ENCODE results near the gene MYO1F.
"Not testable (repeated sequence)": the region's sequence is repeated elsewhere in the genome, so short reads cannot be mapped to it uniquely, and the experiment has no call there.

MYO1F gene

DNA sequence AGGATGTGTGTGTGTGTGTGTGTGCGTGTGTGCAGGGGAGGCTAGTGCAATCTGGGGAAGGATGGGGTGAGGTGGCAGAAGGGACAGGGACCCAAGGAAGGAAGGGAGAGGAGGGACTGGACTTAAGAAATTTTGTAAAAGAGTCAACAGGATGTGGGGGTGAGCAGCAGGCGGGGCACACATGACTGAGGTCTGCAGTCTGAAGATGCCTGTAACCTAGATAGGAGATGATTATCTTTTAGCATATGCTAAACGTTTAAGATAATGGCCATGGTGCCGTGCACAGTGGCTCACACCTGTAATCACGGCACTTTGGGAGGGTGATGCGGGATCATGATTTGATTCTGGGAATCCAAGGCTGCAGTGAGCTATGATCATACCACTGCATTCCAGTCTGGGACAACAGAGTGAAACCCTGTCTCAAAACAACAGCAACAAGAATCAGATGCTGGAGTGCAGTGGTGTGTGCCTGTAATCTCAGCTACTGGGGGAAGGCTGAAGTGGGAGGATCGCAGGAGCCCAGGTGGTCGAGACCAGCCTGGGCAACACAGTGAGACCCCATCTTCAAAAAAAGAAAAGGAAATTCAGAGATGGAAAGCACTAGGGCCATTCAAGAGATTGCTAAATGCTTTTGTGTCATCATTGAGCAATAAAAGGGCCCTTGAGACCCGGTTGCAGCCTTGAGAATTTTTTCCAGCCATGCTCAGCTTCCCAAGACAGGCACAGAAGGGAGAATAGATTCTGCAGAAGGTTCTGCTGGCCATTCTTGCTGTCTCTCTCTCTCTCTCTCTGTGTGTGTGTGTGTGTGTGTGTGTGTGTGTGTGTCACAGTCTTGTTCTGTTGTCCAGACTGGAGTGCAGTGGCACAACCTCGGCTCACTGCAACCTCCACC is 59.4 kb downstream of the MYO1F start:
- Histone ChIP-seq H3K4me3 (no peak overlapping the region), H3K4me1 (peaks cover 0 to 15% (median 10%) of the 10 kb centered on the region in 4 donors), H3K27me3 (peaks cover 0 to 2% of the 10 kb centered on the region in 2 donors), H3K36me3 (no peaks in the 10 kb centered on the region), H3K9me3 (no peaks in the 10 kb centered on the region), H3K27ac (no peak overlapping the region)
- DNase-seq = no peak
- TF ChIP-seq, protein P1, sequence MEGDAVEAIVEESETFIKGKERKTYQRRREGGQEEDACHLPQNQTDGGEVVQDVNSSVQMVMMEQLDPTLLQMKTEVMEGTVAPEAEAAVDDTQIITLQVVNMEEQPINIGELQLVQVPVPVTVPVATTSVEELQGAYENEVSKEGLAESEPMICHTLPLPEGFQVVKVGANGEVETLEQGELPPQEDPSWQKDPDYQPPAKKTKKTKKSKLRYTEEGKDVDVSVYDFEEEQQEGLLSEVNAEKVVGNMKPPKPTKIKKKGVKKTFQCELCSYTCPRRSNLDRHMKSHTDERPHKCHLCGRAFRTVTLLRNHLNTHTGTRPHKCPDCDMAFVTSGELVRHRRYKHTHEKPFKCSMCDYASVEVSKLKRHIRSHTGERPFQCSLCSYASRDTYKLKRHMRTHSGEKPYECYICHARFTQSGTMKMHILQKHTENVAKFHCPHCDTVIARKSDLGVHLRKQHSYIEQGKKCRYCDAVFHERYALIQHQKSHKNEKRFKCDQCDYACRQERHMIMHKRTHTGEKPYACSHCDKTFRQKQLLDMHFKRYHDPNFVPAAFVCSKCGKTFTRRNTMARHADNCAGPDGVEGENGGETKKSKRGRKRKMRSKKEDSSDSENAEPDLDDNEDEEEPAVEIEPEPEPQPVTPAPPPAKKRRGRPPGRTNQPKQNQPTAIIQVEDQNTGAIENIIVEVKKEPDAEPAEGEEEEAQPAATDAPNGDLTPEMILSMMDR (IDR thresholded peaks at IDR 0.05) = no peak
- intact Hi-C loops (cut with DNase I; ENCODE audit: low total_unique reads) = no loop called here

DNA sequence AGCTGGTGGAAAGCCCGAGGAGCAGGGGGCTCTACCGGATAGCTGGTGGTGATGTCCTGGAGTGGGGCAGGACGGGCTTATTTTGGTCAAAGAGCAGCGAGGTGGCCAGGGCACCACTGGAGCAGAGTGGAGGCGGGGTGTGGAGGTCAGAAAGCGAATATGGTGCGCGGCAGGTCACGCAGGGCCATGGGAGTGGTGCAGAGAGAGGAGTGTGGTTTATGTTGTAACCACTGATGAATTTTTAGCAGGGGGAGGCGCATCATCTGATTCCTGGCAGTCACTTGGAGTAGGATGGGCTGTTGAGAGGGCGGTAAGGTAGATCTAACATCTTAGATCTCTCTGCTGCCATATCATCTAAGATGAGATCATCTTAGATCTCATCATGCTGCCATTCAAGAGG is 61.9 kb downstream of the MYO1F start:
- peaks cover 0 to 30% (median 22%) of the 10 kb centered on the region in 4 donors for H3K4me1 ChIP-seq

DNA sequence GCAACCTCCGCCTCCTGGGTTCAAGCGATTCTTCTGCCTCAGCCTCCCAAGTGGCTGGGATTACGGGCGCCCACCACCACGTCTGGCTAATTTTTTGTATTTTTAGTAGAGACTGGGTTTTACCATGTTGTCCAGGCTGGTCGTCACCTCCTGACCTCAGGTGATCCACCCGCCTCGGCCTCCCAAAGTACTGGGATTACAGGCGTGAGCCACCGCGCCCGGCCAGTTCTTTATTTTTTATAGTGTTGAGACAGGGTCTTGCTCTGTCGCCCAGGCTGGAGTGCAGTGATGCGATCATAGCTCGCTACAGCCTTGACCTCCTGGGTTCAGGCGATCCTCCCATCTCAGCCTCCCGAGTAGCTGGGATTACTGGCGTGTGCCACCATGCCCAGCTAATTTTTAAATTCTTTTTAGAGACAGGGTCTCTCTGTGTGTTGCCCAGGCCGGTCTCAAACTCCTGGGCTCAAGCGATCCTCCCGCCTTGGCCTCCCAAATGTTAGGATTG is 62.7 kb downstream of the MYO1F start:
- peak overlapping the region; percentile 96 to 99 for H3K27ac ChIP-seq
- H3K4me3 ChIP-seq = peak overlapping the region; percentile 78 to 79
- peaks cover 0 to 23% (median 0%) of the 10 kb centered on the region in 3 donors for H3K36me3 ChIP-seq
- intact Hi-C loops (cut with DNase I; ENCODE audit: low total_unique reads) = loop anchor here (5.0 kb wide), 1 partner anchor 162 kb away; no protein-coding TSS in a partner anchor
- H3K9me3 ChIP-seq, DNase-seq, H3K27me3 ChIP-seq: not testable (repeated sequence)
- H3K4me1 ChIP-seq = peaks cover 0 to 30% (median 22%) of the 10 kb centered on the region in 4 donors

More for the DNA sequence above, 61.9 kb downstream of the MYO1F start:
- DNase-seq = no peak
- Histone ChIP-seq H3K4me3 (no peak overlapping the region), H3K36me3 (peaks cover 0 to 15% (median 0%) of the 10 kb centered on the region in 3 donors), H3K27me3 (no peaks in the 10 kb centered on the region), H3K27ac (no peak overlapping the region), H3K9me3 (no peaks in the 10 kb centered on the region)
- TF ChIP-seq, protein P1 (IDR thresholded peaks at IDR 0.05) = no peak
- intact Hi-C loops (cut with DNase I; ENCODE audit: low total_unique reads) = no loop called here

DNA sequence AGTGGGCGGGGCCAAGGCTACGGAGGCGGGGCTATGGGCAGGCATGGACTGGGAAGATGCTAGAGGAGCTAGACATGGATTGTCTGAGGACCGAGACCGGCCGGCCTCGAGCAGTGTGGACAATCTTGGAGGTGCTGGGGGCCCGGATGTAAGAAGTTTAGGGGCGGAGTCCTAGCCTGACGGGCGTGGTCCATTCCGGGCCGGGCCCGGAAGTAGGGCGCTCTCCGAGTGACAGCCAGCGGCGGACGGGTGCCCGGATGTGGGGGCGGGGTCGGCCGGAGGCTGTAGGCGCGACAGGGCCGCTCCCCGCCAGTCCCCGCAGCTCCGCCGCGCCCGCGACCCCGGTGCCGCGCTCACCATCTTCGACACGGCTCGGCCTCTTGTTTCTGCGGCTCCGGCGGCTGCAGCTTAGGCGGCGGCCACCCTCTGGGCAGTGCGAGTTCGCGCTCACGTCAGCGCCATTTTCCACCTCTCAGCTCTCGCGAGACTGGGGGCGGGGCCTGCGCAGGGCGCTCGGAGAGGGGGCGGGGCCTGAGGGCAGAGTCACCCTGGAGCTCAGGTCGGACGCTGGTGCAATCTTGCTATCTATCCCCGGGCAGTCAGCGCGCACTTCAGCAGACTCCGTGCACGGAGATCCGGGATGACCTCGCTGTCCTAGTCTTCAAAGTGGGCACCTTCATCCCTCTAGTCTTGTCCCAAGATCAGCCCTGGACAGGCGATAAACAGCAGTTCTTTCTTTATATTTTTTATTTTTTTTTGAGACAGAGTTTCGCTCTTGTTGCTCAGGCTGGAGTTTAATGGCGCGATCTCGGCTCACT is 63.3 kb downstream of the MYO1F start, which contains the start of gene ZNF414:
TSS of gene ZNF414 (minus strand) at position 481 of the 818 bp plus-strand sequence. CDS start at position 360, 121 bp downstream.
- intact Hi-C loops (cut with DNase I; ENCODE audit: low total_unique reads) = loop anchor here (5.0 kb wide), 1 partner anchor 162 kb away; no protein-coding TSS in a partner anchor
- Histone ChIP-seq H3K27ac (peak within 1 kb of the TSS; percentile 96 to 99), H3K9me3 (no peaks in the 10 kb centered on the region), H3K36me3 (peaks cover 0 to 27% (median 0%) of the 10 kb centered on the region in 3 donors), H3K4me3 (peak within 1 kb of the TSS; percentile 78 to 79), H3K4me1 (peaks cover 0 to 30% (median 22%) of the 10 kb centered on the region in 4 donors), H3K27me3 (no peaks in the 10 kb centered on the region)
- TF ChIP-seq, protein P1 (IDR thresholded peaks at IDR 0.05) = no peak
- peak; percentile 94 to 98 for DNase-seq

DNA sequence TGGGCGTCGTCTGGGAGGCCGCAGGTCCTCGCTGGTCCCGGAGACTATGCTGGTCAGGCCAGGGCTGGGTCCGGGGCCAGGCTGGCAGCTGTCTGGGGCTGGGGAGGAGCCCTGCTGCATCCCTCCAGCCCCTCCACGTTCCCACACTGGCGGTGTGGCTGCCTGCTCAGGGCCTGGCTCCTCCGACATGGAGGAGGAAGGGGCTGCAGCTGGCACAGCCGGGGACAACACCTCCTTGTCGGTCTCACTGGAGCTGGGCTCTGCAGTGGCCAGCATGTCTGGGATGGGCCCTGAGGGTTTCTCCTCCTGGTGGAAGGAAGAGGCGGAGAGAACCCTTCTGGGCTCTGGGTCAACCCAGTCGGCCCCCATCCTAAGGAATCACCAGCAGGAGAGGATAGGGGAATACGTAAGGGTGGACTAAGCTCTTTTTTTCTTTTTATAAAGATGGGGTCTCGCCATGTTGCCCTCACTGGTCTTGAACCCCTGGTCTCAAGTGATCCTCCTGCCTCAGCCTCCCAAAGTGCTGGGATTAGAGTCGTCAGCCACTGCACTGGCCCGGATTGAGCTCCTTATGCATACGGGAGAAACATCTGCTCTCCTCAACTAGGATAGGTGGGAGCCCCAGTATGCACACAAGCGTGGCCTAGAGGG is 64.1 kb downstream of the MYO1F start:
- Histone ChIP-seq H3K36me3 (peaks cover 0 to 32% (median 0%) of the 10 kb centered on the region in 3 donors), H3K27me3 (no peaks in the 10 kb centered on the region), H3K27ac (peak overlapping the region; percentile 96 to 99), H3K4me3 (peak overlapping the region; percentile 78 to 79), H3K4me1 (peaks cover 0 to 30% (median 22%) of the 10 kb centered on the region in 4 donors), H3K9me3 (no peaks in the 10 kb centered on the region)
- intact Hi-C loops (cut with DNase I; ENCODE audit: low total_unique reads) = loop anchor here (5.0 kb wide), 1 partner anchor 161 kb away; no protein-coding TSS in a partner anchor
- TF ChIP-seq, protein P1 (IDR thresholded peaks at IDR 0.05) = no peak
- DNase-seq = no peak
